Stimulated activated CD8-positive, alpha-beta memory T cell treated with anti-CD3 and anti-CD28 coated beads, Interleukin-2, amount 100 ng/mL, for 1 hour (primary cell): ENCODE results near the gene MEST.
"Not testable (repeated sequence)": the region's sequence is repeated elsewhere in the genome, so short reads cannot be mapped to it uniquely, and the experiment has no call there.

ENCODE experiments used
- DNase-seq, 2 donors: peaks; one replicate each; pipeline ENCODE4 v3.0.0-alpha.2; 2020; ENCODE audit warnings: low read depth in 2 of 2

The MEST gene, protein sequence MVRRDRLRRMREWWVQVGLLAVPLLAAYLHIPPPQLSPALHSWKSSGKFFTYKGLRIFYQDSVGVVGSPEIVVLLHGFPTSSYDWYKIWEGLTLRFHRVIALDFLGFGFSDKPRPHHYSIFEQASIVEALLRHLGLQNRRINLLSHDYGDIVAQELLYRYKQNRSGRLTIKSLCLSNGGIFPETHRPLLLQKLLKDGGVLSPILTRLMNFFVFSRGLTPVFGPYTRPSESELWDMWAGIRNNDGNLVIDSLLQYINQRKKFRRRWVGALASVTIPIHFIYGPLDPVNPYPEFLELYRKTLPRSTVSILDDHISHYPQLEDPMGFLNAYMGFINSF

DNA sequence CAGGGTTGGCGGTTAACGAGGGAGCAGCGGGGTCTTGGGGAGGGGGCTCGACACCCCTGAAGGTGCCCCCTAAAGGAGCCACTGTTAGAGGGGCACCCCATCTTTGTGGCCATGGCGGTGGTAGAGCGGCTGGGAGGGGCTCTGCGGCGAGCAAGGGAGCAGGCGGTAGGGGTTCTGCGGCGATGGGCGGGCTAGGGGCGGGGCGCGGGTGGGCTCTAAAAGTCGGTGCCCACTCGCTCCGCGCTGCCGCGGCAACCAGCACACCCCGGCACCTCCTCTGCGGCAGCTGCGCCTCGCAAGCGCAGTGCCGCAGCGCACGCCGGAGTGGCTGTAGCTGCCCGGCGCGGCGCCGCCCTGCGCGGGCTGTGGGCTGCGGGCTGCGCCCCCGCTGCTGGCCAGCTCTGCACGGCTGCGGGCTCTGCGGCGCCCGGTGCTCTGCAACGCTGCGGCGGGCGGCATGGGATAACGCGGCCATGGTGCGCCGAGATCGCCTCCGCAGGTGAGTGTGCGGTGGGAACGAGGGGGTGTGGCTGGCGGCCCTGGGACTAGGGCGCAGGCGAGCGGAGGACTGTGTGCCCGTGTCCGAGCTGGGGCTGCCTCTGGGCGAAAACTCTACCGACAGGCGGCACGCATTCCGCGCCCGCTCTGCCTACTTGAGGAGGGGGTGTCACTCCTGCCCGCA lies at the start of gene MEST:
Gene MEST (plus strand): TSS at position 245 of the 682 bp plus-strand sequence. CDS start 229 bp downstream, at position 474.
- no peak for DNase-seq

DNA sequence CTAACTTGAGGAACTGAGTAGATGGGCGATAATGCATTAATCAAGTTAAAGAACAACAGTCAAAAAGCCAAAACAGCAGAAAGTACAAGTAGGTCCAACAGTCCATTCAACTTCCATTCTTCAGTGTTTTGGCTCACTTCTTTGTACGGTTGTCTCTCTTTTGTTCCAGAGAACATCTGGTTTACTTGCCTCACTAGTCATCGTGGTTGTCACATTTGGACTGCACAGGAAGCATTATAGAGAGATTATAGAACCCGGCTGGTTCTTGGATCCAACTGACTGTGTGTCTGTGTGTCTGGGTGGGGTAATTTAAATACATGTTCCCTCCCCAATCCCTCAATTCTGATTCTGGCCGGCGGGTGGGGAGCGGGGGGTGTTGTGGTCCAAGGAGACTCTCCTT lies 49.3 kb upstream of the MEST start:
- DNase-seq = no peak

DNA sequence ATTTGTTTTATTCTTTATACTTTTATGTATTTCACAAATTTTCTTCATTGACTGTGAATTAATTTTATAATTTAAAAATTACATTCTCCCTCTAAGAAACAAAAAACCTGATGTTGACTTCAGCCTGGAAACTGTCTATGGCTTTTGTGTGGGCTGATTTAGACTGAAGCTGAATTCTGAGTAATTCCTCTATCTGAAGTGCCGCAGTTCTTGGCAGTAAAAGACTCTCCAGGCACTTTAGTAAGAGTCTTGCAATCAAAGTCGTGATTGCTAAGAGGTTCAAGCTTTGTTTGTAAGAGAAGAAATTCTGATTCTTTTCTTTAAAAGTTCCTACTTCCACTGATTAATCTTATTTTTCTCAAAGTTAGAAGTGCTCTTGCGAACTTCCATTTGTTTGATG lies 47.7 kb upstream of the MEST start:
- DNase-seq = no peak

DNA sequence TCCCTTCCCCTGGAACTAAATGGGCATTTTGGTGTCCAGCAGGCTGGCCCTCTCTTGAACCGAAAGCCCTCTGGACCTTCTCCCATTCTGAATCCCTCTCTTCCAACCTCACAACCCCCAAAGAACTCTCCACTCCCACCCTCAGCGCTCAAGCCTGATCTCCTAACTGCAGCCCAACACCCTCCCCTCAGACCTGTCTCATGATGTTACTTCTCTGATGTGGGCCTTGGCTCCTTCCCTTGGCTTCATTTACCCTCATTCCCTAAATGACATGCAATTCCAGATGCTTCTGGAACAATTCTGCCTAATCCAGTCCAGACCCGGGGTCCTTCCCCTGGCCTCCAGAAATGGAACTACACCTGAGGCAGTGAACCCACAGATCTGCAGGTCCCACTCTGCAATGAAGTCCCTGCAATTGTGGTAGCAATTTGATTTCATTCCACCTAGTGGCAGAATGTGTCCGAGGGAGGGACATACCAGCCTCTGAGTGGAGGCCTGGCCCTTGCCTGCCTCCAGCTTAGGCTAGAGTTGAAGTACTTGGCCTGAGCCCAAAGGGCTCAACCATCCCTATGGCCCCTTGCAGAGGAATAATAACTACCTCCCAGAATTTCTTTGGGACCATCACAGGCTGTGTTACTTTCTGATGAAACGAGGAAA lies 47.0 kb upstream of the MEST start:
- no peak for DNase-seq

DNA sequence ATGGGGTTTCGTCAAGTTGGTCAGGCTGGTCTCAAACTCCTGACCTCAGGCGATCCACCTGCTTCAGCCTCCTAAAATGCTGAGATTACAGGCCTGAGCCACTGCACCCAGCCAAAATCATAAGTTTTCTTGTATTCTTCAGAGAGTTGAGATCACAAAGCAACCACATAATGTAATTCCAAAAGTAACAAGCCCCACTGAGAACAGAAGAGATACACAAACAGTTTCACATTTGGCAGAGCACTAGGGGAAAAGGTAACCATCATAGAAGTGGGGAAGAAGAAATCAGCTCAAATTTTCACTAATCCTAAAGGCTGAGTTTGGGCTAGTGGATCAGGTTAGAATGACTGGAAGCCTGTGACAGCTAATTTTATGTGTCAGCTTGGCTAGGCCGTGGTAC lies 45.6 kb upstream of the MEST start:
- DNase-seq = no peak

DNA sequence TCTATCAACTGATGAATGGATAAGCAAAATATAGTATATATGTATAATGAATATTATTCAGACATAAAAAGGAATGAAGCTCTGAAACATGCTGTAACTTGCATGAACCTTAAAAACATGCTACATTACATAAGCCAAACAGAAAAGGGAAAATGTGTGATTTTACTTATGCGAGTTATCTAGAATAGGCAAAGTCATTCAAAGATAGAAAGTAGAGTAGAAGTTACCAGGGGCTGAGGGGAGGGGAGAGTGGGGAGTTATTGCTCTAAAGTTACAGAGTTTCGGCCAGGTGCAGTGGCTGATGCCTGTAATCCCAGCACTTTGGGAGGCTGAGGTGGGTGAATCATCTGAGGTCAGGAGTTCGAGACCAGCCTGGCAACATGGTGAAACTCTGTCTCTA lies 40.5 kb upstream of the MEST start:
- DNase-seq = not testable (repeated sequence)

DNA sequence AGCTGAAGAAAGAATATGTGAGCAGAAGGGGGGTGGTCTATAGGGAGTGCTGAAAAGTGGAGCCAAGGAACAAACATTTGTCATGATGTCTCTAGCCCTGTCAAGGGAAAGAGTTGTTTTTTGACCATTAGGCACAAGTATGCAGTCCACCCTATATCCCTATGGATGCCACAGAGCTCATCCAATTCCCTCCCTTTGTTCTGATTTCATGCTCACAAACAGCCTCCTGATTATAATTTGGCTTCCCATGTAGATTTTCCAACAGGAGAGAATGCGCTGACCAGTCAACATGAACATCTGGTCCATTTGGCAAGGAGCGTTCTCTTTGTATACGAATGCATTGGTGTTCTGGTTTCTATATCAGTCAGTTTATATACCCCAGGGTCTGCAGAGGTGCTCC lies 38.9 kb upstream of the MEST start:
- no peak for DNase-seq

DNA sequence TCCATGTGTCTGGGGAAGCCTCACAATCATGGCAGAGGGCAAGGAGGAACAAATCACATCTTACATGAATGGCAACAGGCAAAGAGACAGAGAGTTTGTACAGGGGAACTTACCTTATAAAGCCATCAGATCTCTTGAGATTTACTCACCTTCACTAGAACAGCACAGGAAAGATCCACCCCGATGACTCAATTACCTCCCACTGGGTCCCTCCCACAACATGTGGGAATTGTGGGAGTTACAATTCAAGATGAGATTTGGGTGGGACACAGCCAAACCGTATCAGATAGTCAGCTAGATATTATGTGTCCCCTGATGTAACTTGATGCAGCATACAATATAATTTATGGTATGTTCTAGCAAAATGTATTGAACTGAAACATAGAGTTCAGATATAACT lies 36.9 kb upstream of the MEST start:
- DNase-seq = no peak

DNA sequence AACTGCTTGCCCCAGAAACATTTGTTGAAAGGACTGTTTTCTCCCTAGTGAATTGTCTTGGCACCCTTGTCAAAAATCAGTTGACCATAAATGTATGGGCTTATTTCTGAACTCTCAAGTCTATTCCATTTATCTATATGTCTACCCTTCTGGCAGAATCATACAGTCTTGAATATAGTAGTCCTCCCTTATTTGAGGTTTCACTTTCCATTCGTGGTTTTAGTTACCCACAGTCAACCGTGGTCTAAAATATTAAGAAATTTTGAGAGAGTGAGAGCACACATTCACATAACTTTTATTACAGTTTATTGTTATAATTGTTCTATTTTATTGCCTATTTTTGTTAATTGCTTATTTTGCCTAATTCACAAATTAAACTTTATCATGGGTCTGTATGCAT lies 33.6 kb upstream of the MEST start:
- no peak for DNase-seq

DNA sequence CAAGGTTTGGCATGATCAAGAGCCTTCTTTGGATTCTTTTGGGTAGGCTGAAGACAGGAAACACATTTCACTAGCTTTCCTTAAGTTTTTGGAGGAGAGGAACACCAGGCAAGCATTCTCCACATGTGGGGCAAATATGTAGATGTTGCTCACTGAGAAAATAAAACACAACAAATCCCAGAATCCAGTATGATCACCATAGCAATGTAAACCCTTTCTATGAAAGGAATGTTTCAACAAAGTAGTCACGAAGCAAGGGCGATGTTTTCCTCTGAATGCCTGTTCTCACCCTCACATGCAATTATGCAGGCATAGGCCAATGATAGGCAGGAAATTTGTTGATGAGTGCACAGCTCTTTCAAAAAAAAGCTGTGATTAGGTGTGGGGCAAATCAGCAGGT lies 30.6 kb upstream of the MEST start:
- DNase-seq = no peak

DNA sequence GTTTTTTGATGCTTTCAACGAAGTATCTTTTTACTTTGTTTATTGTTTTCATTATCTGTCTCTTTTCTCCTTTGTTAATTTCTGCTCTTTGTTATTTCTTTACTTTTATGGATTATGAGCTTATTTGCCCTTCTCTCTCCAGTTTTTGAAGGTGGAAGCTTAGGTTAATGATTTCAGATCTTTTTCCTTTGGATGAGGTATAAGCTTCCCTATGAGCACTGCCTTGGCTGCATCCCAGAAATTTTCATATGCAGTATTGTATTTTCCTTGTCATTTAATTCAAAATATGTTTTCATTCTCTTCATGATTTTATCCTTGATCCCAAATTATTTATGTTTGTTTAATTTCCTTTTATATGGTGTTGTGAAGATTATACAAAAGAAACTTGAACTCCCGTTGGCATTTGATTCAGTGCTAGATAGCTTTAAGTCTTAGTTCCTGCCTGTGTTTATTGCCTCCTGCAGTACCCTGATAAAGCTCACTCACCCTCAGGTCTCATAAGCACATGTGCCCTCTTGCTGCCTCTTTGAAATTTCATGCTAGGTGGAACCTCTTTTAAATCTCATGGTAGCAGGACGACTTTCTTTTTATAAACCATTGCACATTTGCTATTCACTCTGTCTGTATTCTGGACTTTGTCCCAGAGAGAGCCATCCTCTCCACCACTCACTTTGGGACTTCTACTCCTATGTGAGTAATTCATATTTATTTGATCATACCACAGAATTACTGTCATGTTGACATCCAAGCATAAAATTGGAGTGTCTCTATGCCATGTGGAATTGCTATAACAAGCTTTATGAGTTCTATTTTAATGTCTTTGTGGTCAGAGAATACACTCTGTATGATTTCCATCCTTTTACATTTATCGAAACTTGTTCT lies 28.1 kb upstream of the MEST start:
- DNase-seq = no peak

DNA sequence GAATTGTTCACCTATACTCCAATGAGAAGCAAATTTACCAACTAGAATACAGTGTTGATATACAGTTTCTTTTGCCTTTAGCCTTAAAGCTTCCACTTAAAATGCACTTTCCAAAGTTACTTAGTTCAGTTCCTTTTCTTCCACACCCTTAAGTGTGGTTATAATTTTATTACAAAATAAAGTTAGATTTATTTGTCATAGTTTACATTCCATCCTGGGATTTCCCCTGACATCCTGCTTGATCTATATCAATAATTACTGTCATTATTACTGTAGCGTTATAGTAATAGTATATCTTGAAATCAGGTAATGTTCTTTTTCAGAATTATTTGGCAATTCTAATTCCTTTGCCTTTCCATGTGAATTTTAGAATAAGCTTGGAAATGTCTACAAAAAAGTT lies 23.3 kb upstream of the MEST start:
- DNase-seq = no peak

DNA sequence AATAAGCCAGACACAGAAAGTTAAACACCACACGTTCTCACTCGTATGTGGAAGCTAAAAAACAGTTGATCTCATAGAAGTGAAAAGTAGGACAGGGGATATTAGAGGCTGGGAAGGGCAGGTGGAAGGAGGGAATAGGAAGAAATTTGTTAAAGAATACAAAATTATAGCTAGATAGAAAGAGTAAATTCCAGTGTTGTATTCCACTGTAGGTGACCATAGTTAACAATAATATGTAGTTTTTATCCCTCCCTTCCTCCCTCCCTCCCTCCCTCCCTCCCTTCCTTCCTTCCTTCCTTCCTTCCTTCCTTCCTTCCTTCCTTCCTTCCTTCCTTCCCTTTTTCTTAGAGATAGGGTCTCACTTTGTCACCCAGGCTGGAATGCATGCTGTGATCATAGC lies 19.9 kb upstream of the MEST start:
- no peak for DNase-seq

DNA sequence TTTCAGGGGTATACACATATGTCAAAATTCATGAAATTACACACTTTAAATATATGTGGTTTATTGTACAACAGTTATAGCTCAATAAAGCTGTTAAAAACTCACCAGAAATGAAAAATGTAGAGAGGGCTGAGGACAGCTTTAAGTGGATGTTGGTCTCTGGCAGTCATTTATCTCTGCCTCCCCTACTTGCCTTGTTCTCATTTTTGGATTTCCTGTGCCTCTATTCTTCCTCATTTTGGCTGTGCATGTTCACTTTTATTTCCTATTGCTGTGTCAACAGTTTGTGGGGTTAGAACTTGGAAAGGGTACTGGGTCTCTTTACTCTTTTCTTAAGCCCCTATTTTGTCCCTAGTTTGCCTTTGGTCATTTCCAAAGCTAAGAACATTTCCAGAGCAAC lies 18.6 kb upstream of the MEST start:
- DNase-seq = no peak

DNA sequence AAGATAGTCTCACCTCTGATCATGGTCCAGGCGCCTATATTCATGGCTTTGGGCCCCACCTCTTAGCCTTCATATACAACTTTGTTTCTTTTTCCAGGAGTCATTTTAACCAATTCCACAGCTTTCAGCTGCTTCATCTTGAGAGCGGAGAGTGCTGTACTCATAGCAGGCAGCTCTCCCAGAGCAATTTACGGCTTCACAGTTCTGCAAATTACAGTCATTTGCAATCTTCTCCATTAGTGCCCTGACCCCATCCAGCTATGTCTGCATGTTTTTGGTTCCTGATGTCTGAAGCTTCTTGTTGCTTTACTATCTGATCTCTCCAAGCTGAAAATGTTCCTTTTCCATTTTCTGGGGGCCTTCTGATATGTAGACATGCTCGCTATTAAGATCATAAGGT lies 18.0 kb upstream of the MEST start:
- DNase-seq = no peak

DNA sequence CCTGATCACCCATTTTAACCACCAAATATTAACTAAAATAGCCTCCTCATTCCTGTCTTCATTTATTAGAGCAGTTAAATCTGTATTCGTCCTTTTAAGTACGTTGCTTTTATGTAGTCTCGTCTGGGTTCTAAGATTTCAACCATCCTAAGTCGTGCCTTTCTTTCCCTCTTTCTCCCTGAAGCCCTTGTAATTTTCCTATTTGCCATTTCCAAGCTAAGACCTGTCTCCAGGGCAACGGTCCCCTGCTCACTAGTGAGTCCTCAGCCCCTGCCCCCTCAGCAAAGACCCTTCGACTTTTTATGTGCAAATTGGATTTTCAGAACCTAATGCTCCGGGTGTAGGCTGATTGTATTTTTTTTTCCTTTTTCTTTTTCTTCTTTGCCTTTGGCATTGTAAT lies 16.1 kb upstream of the MEST start:
- no peak for DNase-seq

DNA sequence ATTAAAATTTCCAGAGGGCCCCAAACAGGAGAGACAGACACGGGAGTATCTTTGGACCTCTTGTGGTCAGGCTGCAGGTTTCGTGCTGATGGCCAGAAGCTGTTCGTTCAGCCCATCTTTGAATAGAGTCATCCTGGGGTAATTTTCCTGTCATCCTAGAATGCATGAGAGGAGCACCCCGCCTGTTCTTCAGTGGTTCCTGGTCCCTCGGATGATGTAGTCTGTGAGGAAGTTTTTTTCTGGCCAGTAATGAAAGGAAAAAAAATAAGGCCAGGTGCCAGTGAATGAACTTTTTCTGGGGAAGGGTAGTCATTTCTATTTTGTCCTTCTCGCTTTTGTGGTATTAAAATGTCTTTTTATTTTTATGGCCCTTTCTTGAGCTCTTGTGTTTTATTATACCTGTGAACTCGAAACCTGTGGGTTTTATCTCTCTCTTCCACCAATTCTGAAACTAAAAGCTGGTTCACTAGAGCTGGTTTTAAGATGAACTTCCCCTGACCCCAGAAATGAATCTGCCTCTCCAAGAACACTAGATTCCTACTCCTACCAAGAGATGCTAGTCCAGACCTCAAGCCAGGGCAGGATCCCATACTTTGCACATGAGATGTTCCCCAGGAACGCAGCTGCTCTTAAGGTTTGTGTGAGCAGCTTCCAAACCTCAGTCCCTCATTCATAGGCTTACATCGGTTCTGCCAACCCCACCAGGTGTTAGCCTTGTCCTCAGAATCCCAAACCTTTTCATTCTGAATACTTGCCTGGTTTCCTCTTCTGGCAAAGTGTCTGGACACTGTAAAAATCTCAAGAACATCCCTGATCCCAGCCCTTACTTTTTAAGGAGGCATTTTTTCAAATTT lies 15.4 kb upstream of the MEST start:
- no peak for DNase-seq

DNA sequence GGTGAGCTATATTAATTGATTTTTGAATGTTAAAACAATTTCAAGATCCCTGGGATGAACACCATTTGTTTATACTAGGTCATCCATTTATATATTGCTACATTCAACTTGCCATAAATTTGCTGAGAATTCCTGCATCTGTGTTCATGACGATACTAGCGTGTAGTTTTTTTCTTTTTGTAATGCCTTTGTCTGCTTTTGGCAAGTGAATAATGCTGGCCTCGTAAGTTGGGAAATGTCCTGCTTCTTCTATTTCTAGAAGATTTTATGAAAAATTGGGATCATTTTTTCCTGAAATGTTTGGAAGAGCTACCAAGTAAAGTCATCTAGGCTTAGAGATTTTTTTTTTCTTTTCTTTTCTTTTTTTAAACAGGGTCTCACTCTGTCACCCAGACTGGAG lies 12.9 kb upstream of the MEST start:
- DNase-seq = no peak

DNA sequence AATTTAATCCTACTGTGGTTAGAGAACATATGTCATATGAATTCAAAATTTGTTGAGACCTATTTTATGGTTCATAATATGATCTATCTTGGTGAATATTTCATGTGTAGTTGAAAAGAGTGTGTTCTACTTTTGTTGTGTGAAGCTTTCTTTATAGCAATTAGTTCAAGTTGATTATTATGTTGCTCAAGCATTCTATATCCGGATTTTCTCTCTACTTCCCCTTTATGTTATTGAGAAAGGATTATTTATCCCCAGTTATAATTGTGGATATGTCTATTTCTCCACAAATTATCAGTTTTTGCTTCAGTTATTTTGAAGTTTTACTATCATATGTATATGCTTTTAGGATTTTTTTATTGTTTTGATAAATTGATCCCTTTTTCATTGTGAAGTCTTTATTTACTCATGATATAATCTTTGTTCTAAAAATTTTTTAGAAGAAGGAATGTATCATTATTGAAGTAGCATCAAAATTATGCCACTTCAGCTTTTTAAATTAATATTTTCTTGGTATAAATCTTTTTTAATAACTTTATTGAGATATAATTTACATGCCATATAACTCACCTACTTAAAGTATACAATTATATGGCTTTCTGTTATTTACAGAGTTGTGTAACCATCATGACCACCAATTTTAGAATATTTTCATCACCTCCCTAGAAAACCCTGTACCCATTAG lies 12.0 kb upstream of the MEST start:
- no peak for DNase-seq

DNA sequence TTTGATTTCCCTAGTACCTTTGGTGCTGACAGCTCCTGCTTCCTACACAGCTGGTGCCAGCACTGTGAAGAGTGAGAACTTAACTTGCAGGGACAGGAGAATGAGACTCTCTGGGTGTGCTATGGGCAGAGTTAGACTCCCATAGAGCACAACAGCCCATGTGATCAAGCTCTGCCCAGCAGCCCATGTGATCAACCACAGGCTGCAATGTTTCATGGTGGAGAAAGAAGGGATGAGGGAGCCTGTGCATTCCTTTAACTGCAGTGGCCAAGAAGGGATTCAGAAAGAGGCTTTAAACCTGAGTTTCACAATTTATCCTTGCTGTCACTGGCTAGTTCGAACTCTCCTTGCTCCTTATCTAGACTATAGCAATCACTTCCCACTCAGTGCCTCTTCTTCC lies 10.0 kb upstream of the MEST start:
- no peak for DNase-seq

DNA sequence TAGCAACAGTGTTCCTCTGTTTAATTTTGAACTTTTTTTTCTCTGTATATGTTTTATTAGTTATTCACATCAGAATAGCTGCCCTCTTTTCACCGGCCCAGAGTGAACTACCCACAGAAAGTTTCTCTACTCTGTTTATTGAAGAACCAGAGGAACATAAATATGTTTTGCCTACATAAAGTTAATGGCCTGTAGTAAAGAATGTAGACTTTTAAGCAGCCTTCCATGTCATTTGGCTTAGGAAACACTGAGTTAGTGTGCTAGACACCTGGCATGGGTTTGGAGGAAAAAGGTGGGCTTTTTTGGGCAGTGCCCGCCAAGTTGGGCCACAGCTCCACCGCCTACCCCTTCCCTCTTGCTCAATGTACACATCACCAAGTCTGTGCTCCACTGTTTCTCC lies 8.9 kb upstream of the MEST start:
- DNase-seq = no peak
